ENCODE results near the gene PPP3R2. TPM values are rescaled to one million over a fixed set of nuclear protein-coding genes. Genes with fewer than 3 reads are reported as not detected.

PPP3R2 gene
- total and polyA plus RNA-seq, 2 experiments from 2014 or later, result not detected

DNA sequence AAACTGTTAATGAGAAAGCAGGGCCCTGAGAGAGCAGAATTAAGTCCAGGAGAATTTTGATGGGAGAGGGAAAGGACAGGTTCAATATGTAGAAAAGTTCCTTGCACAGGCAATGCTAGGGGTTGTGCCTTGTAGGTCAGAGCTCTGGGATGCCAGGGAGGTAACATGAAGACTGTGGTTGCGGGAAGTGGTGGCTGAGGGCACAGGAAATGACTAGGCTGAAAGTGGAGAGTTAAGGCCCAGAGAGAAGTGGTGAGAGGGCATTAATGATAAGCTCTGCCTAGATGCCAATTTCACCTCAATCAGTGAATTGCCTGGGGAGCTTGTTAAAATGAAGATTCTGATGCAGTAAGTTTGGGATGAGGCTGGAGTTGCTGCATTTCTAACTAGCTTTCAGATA, 31.5 kb upstream of the PPP3R2 start:
- Histone ChIP-seq H4K20me1 (replicated peaks; ENCODE audit: insufficient read depth) (no peaks in the 10 kb centered on the region), H2AFZ (0 out of 2 replicates have a peak overlapping the region, but pooled peaks have one; percentile 14), H3K36me3 (ENCODE audit: insufficient read depth) (no peaks in the 10 kb centered on the region), H3K4me2 (no peak overlapping the region), H3K79me2 (replicated peaks; ENCODE audit: insufficient read depth) (no peaks in the 10 kb centered on the region), H3K4me3 (no peak overlapping the region), H3K9me2 (ENCODE audit: insufficient read depth) (peaks cover 6% of the 10 kb centered on the region), H3K4me1 (ENCODE audit: insufficient read depth) (0 out of 2 replicates have a peak, but pooled peaks cover 2% of the 10 kb centered on the region), H3K27me3 (ENCODE audit: insufficient read depth) (no peaks in the 10 kb centered on the region), H3F3A (replicated peaks; ENCODE audit: low read depth) (no peaks in the 10 kb centered on the region), H3K27ac (ENCODE audit: low read depth) (no peak overlapping the region)
- no peaks in the 10 kb centered on the region for H3K36me3 Mint-ChIP-seq (ENCODE audit: low read depth)
- no peak overlapping the region for H3K4me3 Mint-ChIP-seq
- H3K27me3 Mint-ChIP-seq (ENCODE audit: insufficient read depth, low read depth, poor library complexity), result no peaks in the 10 kb centered on the region
- no peaks in the 10 kb centered on the region for H3K9me3 Mint-ChIP-seq
- no peak for ATAC-seq
- TF ChIP-seq EZH2 (IDR thresholded peaks at IDR 0.05; ENCODE audit: low read depth, unreplicated experiment) (no peak), ZNF331 (CRISPR knock-in tag; IDR thresholded peaks at IDR 0.05; ENCODE audit: low read depth) (no peak), ZNF114 (CRISPR knock-in tag; IDR thresholded peaks at IDR 0.05) (no peak), EZH2phosphoT487 (IDR thresholded peaks at IDR 0.05; ENCODE audit: unreplicated experiment) (no peak), NANOG (IDR thresholded peaks at IDR 0.05; ENCODE audit: borderline replicate concordance) (no peak), JUNB (IDR thresholded peaks at IDR 0.05; ENCODE audit: unreplicated experiment) (no peak)
- TF ChIP-seq, protein P1, sequence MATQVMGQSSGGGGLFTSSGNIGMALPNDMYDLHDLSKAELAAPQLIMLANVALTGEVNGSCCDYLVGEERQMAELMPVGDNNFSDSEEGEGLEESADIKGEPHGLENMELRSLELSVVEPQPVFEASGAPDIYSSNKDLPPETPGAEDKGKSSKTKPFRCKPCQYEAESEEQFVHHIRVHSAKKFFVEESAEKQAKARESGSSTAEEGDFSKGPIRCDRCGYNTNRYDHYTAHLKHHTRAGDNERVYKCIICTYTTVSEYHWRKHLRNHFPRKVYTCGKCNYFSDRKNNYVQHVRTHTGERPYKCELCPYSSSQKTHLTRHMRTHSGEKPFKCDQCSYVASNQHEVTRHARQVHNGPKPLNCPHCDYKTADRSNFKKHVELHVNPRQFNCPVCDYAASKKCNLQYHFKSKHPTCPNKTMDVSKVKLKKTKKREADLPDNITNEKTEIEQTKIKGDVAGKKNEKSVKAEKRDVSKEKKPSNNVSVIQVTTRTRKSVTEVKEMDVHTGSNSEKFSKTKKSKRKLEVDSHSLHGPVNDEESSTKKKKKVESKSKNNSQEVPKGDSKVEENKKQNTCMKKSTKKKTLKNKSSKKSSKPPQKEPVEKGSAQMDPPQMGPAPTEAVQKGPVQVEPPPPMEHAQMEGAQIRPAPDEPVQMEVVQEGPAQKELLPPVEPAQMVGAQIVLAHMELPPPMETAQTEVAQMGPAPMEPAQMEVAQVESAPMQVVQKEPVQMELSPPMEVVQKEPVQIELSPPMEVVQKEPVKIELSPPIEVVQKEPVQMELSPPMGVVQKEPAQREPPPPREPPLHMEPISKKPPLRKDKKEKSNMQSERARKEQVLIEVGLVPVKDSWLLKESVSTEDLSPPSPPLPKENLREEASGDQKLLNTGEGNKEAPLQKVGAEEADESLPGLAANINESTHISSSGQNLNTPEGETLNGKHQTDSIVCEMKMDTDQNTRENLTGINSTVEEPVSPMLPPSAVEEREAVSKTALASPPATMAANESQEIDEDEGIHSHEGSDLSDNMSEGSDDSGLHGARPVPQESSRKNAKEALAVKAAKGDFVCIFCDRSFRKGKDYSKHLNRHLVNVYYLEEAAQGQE (IDR thresholded peaks at IDR 0.05; ENCODE audit: unreplicated experiment), result no peak
- TF ChIP-seq, protein P2, sequence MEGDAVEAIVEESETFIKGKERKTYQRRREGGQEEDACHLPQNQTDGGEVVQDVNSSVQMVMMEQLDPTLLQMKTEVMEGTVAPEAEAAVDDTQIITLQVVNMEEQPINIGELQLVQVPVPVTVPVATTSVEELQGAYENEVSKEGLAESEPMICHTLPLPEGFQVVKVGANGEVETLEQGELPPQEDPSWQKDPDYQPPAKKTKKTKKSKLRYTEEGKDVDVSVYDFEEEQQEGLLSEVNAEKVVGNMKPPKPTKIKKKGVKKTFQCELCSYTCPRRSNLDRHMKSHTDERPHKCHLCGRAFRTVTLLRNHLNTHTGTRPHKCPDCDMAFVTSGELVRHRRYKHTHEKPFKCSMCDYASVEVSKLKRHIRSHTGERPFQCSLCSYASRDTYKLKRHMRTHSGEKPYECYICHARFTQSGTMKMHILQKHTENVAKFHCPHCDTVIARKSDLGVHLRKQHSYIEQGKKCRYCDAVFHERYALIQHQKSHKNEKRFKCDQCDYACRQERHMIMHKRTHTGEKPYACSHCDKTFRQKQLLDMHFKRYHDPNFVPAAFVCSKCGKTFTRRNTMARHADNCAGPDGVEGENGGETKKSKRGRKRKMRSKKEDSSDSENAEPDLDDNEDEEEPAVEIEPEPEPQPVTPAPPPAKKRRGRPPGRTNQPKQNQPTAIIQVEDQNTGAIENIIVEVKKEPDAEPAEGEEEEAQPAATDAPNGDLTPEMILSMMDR (conservative IDR thresholded peaks at IDR 0.05; ENCODE audit: low read depth in 2 of 2), result no peak
- TF ChIP-seq, protein P3, sequence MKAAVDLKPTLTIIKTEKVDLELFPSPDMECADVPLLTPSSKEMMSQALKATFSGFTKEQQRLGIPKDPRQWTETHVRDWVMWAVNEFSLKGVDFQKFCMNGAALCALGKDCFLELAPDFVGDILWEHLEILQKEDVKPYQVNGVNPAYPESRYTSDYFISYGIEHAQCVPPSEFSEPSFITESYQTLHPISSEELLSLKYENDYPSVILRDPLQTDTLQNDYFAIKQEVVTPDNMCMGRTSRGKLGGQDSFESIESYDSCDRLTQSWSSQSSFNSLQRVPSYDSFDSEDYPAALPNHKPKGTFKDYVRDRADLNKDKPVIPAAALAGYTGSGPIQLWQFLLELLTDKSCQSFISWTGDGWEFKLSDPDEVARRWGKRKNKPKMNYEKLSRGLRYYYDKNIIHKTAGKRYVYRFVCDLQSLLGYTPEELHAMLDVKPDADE (IDR thresholded peaks at IDR 0.05), result no peak
- TF ChIP-seq, protein P4, sequence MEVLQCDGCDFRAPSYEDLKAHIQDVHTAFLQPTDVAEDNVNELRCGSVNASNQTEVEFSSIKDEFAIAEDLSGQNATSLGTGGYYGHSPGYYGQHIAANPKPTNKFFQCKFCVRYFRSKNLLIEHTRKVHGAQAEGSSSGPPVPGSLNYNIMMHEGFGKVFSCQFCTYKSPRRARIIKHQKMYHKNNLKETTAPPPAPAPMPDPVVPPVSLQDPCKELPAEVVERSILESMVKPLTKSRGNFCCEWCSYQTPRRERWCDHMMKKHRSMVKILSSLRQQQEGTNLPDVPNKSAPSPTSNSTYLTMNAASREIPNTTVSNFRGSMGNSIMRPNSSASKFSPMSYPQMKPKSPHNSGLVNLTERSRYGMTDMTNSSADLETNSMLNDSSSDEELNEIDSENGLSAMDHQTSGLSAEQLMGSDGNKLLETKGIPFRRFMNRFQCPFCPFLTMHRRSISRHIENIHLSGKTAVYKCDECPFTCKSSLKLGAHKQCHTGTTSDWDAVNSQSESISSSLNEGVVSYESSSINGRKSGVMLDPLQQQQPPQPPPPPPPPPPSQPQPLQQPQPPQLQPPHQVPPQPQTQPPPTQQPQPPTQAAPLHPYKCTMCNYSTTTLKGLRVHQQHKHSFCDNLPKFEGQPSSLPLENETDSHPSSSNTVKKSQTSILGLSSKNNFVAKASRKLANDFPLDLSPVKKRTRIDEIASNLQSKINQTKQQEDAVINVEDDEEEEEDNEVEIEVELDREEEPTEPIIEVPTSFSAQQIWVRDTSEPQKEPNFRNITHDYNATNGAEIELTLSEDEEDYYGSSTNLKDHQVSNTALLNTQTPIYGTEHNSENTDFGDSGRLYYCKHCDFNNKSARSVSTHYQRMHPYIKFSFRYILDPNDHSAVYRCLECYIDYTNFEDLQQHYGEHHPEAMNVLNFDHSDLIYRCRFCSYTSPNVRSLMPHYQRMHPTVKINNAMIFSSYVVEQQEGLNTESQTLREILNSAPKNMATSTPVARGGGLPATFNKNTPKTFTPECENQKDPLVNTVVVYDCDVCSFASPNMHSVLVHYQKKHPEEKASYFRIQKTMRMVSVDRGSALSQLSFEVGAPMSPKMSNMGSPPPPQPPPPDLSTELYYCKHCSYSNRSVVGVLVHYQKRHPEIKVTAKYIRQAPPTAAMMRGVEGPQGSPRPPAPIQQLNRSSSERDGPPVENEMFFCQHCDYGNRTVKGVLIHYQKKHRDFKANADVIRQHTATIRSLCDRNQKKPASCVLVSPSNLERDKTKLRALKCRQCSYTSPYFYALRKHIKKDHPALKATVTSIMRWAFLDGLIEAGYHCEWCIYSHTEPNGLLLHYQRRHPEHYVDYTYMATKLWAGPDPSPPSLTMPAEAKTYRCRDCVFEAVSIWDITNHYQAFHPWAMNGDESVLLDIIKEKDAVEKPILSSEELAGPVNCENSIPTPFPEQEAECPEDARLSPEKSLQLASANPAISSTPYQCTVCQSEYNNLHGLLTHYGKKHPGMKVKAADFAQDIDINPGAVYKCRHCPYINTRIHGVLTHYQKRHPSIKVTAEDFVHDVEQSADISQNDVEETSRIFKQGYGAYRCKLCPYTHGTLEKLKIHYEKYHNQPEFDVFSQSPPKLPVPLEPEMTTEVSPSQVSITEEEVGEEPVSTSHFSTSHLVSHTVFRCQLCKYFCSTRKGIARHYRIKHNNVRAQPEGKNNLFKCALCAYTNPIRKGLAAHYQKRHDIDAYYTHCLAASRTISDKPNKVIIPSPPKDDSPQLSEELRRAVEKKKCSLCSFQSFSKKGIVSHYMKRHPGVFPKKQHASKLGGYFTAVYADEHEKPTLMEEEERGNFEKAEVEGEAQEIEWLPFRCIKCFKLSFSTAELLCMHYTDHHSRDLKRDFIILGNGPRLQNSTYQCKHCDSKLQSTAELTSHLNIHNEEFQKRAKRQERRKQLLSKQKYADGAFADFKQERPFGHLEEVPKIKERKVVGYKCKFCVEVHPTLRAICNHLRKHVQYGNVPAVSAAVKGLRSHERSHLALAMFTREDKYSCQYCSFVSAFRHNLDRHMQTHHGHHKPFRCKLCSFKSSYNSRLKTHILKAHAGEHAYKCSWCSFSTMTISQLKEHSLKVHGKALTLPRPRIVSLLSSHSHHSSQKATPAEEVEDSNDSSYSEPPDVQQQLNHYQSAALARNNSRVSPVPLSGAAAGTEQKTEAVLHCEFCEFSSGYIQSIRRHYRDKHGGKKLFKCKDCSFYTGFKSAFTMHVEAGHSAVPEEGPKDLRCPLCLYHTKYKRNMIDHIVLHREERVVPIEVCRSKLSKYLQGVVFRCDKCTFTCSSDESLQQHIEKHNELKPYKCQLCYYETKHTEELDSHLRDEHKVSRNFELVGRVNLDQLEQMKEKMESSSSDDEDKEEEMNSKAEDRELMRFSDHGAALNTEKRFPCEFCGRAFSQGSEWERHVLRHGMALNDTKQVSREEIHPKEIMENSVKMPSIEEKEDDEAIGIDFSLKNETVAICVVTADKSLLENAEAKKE (CRISPR knock-in tag; IDR thresholded peaks at IDR 0.05), result no peak
- peak overlapping the region; percentile 28; the same call in 1 of the 2 replicates for H3K27ac Mint-ChIP-seq
- DNase-seq (ENCODE audit: low spot score), result no peak
- H3K4me1 Mint-ChIP-seq, result peaks cover 9% of the 10 kb centered on the region; the same call in 2 of the 3 replicates
